ENCODE data around the gene SACS. TPM values are rescaled to one million over a fixed set of nuclear protein-coding genes. Genes with fewer than 3 reads are reported as not detected.

SACS gene
- total RNA-seq, 1 experiment from 2014 or later, result 40.7 TPM

- Histone ChIP-seq H3K36me3 (replicated peaks; ENCODE audit: control insufficient read depth, insufficient read depth, low read length) (no peaks in the 10 kb centered on the region), H3K4me3 (ENCODE audit: insufficient read depth, low read depth, low read length) (no peak overlapping the region)
- no peak for DNase-seq
Observed at GRCh38 chr13:23462815-23463559, 29.5 kb upstream of the SACS start.

GRCh38 chr13:23461544-23461943 lies 28.0 kb upstream of the SACS start:
- H3K36me3 ChIP-seq (replicated peaks; ENCODE audit: control insufficient read depth, insufficient read depth, low read length), result no peaks in the 10 kb centered on the region
- peaks cover 10% of the 10 kb centered on the region for H3K27me3 ChIP-seq (ENCODE audit: control insufficient read depth, insufficient read depth, low read length)
- H3K4me3 ChIP-seq (ENCODE audit: insufficient read depth, low read depth, low read length), result no peak overlapping the region
- no peak for DNase-seq

More at GRCh38 chr13:23462815-23463559, 29.5 kb upstream of the SACS start:
- peaks cover 11% of the 10 kb centered on the region for H3K27me3 ChIP-seq (ENCODE audit: control insufficient read depth, insufficient read depth, low read length)

- H3K4me3 ChIP-seq (ENCODE audit: insufficient read depth, low read depth, low read length), result no peak overlapping the region
- no peak for DNase-seq
- peaks cover 6% of the 10 kb centered on the region for H3K27me3 ChIP-seq (ENCODE audit: control insufficient read depth, insufficient read depth, low read length)
- no peaks in the 10 kb centered on the region for H3K36me3 ChIP-seq (replicated peaks; ENCODE audit: control insufficient read depth, insufficient read depth, low read length)
Observed at GRCh38 chr13:23460921-23461320, 27.4 kb upstream of the SACS start.

- DNase-seq, result no peak
- H3K36me3 ChIP-seq (replicated peaks; ENCODE audit: control insufficient read depth, insufficient read depth, low read length), result no peaks in the 10 kb centered on the region
- peaks cover under 1% of the 10 kb centered on the region; the same call in 1 of the 2 replicates for H3K27me3 ChIP-seq (ENCODE audit: control insufficient read depth, insufficient read depth, low read length)
- no peak overlapping the region for H3K4me3 ChIP-seq (ENCODE audit: insufficient read depth, low read depth, low read length)
Observed at GRCh38 chr13:23460309-23460708, 26.8 kb upstream of the SACS start.

GRCh38 chr13:23458989-23459388 lies 25.5 kb upstream of the SACS start:
- no peaks in the 10 kb centered on the region for H3K36me3 ChIP-seq (replicated peaks; ENCODE audit: control insufficient read depth, insufficient read depth, low read length)
- no peak for DNase-seq
- H3K27me3 ChIP-seq (ENCODE audit: control insufficient read depth, insufficient read depth, low read length), result no peaks in the 10 kb centered on the region
- H3K4me3 ChIP-seq (ENCODE audit: insufficient read depth, low read depth, low read length), result no peak overlapping the region

- no peak for DNase-seq
- Histone ChIP-seq H3K27me3 (ENCODE audit: control insufficient read depth, insufficient read depth, low read length) (no peaks in the 10 kb centered on the region), H3K36me3 (replicated peaks; ENCODE audit: control insufficient read depth, insufficient read depth, low read length) (no peaks in the 10 kb centered on the region), H3K4me3 (ENCODE audit: insufficient read depth, low read depth, low read length) (no peak overlapping the region)
Observed at GRCh38 chr13:23456437-23457210, 23.1 kb upstream of the SACS start.

GRCh38 chr13:23455401-23456185 lies 22.1 kb upstream of the SACS start:
- Histone ChIP-seq H3K36me3 (replicated peaks; ENCODE audit: control insufficient read depth, insufficient read depth, low read length) (no peaks in the 10 kb centered on the region), H3K4me3 (ENCODE audit: insufficient read depth, low read depth, low read length) (no peak overlapping the region), H3K27me3 (ENCODE audit: control insufficient read depth, insufficient read depth, low read length) (no peaks in the 10 kb centered on the region)
- DNase-seq, result no peak

- no peak for DNase-seq
- H3K36me3 ChIP-seq (replicated peaks; ENCODE audit: control insufficient read depth, insufficient read depth, low read length), result no peaks in the 10 kb centered on the region
- H3K4me3 ChIP-seq (ENCODE audit: insufficient read depth, low read depth, low read length), result no peak overlapping the region
- H3K27me3 ChIP-seq (ENCODE audit: control insufficient read depth, insufficient read depth, low read length), result no peaks in the 10 kb centered on the region
Observed at GRCh38 chr13:23453132-23453531, 19.6 kb upstream of the SACS start.

- no peak for DNase-seq
- H3K36me3 ChIP-seq (replicated peaks; ENCODE audit: control insufficient read depth, insufficient read depth, low read length), result no peaks in the 10 kb centered on the region
- no peak overlapping the region for H3K4me3 ChIP-seq (ENCODE audit: insufficient read depth, low read depth, low read length)
- no peaks in the 10 kb centered on the region for H3K27me3 ChIP-seq (ENCODE audit: control insufficient read depth, insufficient read depth, low read length)
Observed at GRCh38 chr13:23450340-23451046, 17.0 kb upstream of the SACS start.

GRCh38 chr13:23449398-23450162 lies 16.1 kb upstream of the SACS start:
- Histone ChIP-seq H3K36me3 (replicated peaks; ENCODE audit: control insufficient read depth, insufficient read depth, low read length) (no peaks in the 10 kb centered on the region), H3K4me3 (ENCODE audit: insufficient read depth, low read depth, low read length) (no peak overlapping the region), H3K27me3 (ENCODE audit: control insufficient read depth, insufficient read depth, low read length) (no peaks in the 10 kb centered on the region)
- DNase-seq, result peak; percentile 59

- no peak for DNase-seq
- Histone ChIP-seq H3K27me3 (ENCODE audit: control insufficient read depth, insufficient read depth, low read length) (no peaks in the 10 kb centered on the region), H3K36me3 (replicated peaks; ENCODE audit: control insufficient read depth, insufficient read depth, low read length) (no peaks in the 10 kb centered on the region), H3K4me3 (ENCODE audit: insufficient read depth, low read depth, low read length) (no peak overlapping the region)
Observed at GRCh38 chr13:23447927-23448326, 14.4 kb upstream of the SACS start.

- H3K4me3 ChIP-seq (ENCODE audit: insufficient read depth, low read depth, low read length), result no peak overlapping the region
- no peak for DNase-seq
- H3K27me3 ChIP-seq (ENCODE audit: control insufficient read depth, insufficient read depth, low read length), result no peaks in the 10 kb centered on the region
- H3K36me3 ChIP-seq (replicated peaks; ENCODE audit: control insufficient read depth, insufficient read depth, low read length), result no peaks in the 10 kb centered on the region
Observed at GRCh38 chr13:23445794-23446193, 12.3 kb upstream of the SACS start.

- no peaks in the 10 kb centered on the region for H3K36me3 ChIP-seq (replicated peaks; ENCODE audit: control insufficient read depth, insufficient read depth, low read length)
- H3K27me3 ChIP-seq (ENCODE audit: control insufficient read depth, insufficient read depth, low read length), result no peaks in the 10 kb centered on the region
- DNase-seq, result no peak
- no peak overlapping the region for H3K4me3 ChIP-seq (ENCODE audit: insufficient read depth, low read depth, low read length)
Observed at GRCh38 chr13:23443878-23444277, 10.4 kb upstream of the SACS start.
